GM10266 (cell line): ENCODE measurements around the gene CPTP.

ENCODE experiments used
- DNase-seq: peaks from one replicate; pipeline ENCODE4 v3.0.0; 2012; ENCODE audit errors: extremely low spot score
- TF ChIP-seq, protein P1 (sequence below): IDR thresholded peaks from 2 replicates; pipeline ENCODE4 v1.5.1; 2012; ENCODE audit warnings: mild to moderate bottlenecking, low read depth; ENCODE audit not compliant: control insufficient read depth, insufficient read depth; ENCODE audit errors: missing control alignments

The CPTP gene

DNA sequence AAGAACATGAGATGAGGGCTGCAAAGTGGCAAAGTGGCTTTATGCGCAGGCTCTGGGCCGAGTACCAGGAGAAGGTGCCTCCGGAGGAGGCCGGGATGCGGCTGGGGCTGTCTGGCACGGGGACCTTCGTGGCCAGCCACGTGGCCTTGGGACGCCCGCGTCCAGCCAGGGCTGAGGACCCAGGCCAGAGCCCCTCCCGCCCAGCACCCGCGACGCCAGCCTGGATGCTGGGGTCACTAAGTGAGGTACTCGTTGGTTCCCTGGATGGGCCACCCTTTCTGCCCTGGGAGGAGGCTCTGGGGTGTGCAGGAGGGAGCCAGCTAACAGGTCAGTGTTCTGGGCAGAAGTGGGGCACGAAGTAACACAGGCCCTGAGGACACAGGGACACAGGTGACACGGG, 31.8 kb upstream of the CPTP start:
- no peak for DNase-seq
- TF ChIP-seq, protein P1, sequence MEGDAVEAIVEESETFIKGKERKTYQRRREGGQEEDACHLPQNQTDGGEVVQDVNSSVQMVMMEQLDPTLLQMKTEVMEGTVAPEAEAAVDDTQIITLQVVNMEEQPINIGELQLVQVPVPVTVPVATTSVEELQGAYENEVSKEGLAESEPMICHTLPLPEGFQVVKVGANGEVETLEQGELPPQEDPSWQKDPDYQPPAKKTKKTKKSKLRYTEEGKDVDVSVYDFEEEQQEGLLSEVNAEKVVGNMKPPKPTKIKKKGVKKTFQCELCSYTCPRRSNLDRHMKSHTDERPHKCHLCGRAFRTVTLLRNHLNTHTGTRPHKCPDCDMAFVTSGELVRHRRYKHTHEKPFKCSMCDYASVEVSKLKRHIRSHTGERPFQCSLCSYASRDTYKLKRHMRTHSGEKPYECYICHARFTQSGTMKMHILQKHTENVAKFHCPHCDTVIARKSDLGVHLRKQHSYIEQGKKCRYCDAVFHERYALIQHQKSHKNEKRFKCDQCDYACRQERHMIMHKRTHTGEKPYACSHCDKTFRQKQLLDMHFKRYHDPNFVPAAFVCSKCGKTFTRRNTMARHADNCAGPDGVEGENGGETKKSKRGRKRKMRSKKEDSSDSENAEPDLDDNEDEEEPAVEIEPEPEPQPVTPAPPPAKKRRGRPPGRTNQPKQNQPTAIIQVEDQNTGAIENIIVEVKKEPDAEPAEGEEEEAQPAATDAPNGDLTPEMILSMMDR = no peak

DNA sequence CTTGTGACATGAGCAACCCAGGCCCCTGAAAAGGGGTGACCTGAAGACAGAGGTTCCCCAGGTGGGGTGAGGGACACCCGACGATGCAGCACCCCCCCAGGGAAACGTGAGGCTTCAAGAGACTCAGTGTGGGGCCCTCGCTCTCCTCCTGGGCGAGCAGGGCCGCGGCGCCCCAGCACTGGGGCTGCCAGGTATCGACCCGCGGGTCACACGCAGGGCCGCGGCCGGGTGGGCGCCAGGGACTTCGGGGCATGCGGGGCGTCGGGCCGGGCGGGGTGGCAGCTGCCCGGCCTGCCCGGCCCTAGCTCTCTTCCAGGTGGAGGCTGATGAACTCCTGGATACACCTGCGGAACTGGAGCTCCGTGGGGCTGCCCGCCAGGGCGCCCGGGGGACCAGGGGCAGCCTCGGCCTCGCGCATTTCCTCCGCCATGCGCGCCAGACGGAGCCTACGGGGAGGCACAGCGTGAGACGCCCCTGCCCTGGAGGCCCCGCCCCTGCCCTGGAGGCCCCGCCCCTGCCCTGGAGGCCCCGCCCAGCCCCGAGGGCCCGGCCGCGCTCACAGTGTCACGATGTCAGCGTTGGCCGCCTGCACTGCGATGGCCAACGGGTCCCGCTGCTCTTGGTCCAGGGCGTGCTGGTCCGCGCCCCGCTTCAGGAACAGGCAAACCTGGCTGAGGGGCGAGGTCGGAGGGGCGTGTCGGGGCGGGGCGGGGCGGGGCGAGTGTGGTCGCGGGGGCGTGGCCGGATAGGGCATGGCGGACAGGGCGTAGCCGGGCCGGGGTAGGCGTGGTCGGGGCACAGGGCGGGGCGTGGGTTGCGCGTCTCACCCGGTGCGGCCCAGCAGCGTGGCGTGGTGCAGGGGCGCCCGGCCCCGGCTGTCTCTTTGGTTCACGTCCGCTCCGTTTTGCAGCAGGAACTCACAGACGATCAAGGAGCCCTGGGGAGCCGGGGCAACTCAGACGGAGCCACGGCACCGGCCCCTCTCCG, 31.0 kb upstream of the CPTP start:
- TF ChIP-seq, protein P1 = no peak
- DNase-seq = no peak

DNA sequence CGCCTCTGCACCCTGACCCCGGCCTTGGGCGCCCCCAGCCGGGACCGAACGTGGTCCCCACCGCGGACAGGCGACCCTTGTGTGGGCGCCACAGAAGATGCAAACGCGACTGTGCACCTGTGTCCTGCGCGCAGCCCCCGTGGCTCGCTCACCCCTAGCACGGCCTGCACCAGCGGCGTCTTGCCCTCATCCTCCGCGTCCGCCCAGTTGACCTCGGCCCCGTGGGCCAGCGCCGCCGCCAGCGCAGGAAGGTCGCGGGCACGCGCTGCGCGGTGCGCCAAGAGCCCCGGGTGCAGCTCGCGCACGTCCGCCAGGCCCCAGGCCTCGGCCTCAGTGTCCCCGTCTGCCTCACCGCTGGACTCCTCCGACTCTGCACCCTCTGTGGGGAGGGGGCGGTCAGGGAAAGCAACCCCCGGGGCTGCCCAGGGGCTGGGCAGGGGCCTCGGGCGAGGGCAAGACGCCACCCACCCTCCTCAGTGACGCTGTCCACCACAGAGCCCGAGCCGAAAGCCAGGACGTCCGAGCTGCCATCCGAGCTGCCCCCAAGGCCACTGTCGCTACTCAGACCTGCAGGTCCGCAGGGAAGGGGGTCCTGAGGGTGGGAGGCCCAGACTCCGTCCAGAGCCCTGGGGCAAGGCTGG, 30.2 kb upstream of the CPTP start:
- no peak for DNase-seq
- TF ChIP-seq, protein P1 = no peak

DNA sequence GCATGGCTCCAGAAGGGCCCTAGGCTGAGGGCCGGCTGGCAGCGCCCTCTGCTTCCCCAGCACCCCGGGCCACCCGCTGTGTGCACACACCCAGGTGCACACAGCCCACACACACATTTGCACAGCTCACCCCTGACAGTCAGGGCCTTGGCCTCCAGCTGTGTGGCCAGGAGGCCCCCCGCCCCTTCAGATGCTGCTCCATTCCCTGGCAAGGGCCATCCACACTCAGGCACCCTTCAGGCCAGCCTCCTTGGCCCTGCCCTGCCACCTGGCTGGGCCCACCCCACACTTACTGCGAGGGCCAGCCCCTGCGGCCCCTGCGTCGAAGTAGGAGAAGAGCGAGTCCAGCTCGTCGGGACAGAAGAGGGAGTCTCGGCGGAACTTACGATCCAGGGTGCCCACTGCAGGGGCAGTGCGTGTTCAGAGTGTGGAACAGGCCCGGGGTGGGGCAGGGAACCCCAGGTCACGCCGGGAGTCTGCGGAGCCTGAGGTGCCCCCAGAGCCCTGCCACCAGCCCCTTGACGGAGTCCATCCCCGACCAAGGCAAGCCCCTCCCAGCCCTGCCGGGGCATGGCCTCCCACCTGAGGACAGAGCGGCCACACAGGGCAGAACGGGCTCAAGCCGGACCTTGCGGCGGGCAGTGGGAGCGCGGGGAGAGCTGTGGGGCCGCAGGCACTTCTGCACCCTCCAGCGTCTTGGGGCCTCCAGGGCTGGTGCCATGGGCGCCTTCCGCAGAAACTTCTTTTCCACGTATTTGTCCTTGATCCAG, 29.3 kb upstream of the CPTP start:
- no peak for DNase-seq
- TF ChIP-seq, protein P1 = no peak

DNA sequence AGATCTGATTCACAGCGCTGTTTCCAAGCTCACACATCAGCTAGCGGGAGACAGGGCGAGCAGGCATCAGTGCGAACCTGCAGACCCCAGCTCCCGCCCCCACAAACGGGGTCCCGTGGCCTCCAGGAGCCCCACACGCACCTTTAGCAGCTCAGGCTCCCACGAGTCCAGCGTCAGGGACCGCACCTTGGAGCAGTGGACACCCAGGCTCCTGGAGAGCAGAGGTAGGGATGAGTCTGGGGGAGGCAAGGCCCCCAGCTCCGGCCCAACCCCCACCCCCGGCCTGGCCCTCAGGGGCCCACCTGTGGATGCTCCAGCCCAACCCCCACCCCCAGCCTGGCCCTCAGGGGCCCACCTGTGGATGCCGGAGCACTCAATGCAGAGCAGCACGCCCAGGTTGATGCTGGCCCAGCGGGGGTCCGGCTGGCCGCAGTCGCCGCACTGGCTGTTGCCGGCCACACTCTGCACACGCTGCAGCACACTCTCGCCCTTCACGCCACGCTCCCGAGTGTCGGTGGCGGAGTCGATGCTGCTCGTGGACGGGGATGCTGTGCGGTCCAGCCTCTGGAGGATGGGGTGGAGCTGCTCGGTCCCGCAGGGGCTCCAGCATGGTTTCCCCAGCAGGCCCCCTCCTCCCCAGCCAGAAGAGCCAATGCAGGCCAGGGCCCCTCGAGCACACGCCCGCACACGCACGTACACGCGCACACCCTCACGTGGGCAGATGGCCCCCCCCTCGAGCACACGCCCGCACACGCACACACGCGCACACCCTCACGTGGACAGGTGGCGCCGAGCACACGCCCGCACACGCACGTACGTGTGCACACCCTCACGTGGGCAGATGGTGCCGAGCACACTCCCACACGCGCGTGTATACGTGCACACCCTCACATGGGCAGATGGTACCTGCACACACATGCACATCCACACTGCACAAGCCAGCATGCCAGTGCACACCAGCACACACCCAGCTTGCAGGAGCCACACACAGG, 28.2 kb upstream of the CPTP start:
- TF ChIP-seq, protein P1 = no peak
- DNase-seq = no peak

DNA sequence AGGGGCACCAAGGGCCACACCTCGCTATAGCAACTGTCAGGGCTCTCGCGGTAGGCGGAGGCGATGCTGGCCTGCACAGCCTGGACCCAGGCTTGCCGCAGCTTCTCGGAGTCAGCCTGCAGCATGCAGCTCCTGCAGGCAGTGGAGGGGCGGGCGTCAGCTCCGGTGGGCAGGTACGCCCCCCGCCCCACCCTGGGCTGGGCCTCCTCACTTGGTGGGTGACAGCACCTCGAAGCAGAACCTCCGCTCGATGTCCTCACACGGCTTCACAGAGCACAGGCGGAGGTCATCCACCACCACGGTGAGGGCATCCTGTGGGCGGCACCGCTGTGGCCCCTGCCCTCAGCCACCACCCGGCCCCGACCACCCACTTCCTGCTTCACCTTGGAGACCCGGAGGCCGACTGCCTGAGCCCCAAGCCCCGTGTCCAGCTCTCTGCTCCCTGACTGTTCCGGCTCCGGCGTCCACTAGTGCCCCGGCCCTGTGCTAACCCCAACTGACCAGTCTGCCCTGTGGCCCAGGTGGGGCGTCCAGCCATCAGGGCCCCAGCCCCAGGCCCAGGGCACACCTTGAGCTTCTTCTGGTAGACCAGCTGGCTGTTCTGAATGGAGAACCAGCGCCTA, 26.7 kb upstream of the CPTP start:
- TF ChIP-seq, protein P1 = no peak
- no peak for DNase-seq
